Breast epithelium (tissue), 3 donors: Measurements from ENCODE around the gene IGSF3.
"Not testable (repeated sequence)": the region's sequence is repeated elsewhere in the genome, so short reads cannot be mapped to it uniquely, and the experiment has no call there.

Experiments
- CTCF ChIP-seq, 3 donors: fragments of 450-650 bp; IDR thresholded peaks; one replicate each; pipeline ENCODE4 v1.5.1; 2016 to 2017; ENCODE audit warnings: antibody characterized with exemption in 3 of 3, mild to moderate bottlenecking in 3 of 3, moderate library complexity in 3 of 3
- POLR2A ChIP-seq: fragments of 450-650 bp; IDR thresholded peaks from one replicate; pipeline ENCODE4 v1.6.1; 2016; ENCODE audit warnings: antibody characterized with exemption, mild to moderate bottlenecking, moderate library complexity
- POLR2AphosphoS5 ChIP-seq, 3 donors: sonication (generic); formaldehyde crosslinking; IDR thresholded peaks; one replicate each; pipeline ENCODE4 v1.6.1; 2017; ENCODE audit warnings: antibody characterized with exemption in 3 of 3

GRCh38 chr1:116644096-116644495 is 23.4 kb downstream of the IGSF3 start:
- not testable (repeated sequence) for TF ChIP-seq CTCF (IDR thresholded peaks at IDR 0.05); POLR2AphosphoS5 (IDR thresholded peaks at IDR 0.05); POLR2A
